Stomach (tissue), 4 donors: ENCODE measurements around the gene BCAS3.

ENCODE experiments used
- EP300 ChIP-seq: sonication (generic); formaldehyde crosslinking; IDR thresholded peaks from one replicate; pipeline ENCODE4 v1.6.1; 2017; ENCODE audit warnings: antibody characterized with exemption
- POLR2A ChIP-seq, 4 donors: fragments of 450-650 bp; IDR thresholded peaks; one replicate each; pipeline ENCODE4 v1.6.1; 2016; ENCODE audit warnings: antibody characterized with exemption in 4 of 4, control low read depth in 2 of 4, mild to moderate bottlenecking in 1 of 4, moderate library complexity in 1 of 4
- POLR2AphosphoS5 ChIP-seq, 3 donors: sonication (generic); formaldehyde crosslinking; IDR thresholded peaks; one replicate each; pipeline ENCODE4 v1.6.1; 2016; ENCODE audit warnings: antibody characterized with exemption in 3 of 3
- TF ChIP-seq, protein P1 (sequence below), 7 experiments: fragments of 450-650 bp in 4 of 7; fragments of 200-600 bp in 3 of 7; sonication (generic) in 3 of 7; IDR thresholded peaks; one replicate each; pipeline ENCODE4 v1.5.1; 2016 to 2019; ENCODE audit warnings: antibody characterized with exemption in 7 of 7, control low read depth in 2 of 7, mild to moderate bottlenecking in 1 of 7

DNA sequence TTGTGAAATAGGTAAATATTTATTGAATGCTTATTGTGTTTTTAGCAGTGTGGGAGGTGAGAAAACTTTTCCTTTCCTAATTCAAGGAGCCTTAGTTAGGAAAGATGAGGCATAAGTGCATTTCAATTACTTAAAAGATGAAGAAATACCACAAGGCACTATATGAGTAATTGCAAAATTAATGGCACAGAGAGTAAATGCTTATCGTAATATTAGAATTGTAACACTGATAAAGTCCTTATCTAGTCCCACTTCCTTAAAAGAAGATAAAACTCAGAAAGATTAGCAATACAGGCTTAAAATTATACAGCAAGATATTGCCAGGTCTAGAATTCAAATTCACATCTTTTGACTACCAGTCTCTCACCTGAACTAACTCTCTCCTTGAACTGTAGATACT is 489.4 kb downstream of the BCAS3 start:
- TF ChIP-seq POLR2A (IDR thresholded peaks at IDR 0.05) = no peak
- TF ChIP-seq EP300 = no peak
- TF ChIP-seq, protein P1, sequence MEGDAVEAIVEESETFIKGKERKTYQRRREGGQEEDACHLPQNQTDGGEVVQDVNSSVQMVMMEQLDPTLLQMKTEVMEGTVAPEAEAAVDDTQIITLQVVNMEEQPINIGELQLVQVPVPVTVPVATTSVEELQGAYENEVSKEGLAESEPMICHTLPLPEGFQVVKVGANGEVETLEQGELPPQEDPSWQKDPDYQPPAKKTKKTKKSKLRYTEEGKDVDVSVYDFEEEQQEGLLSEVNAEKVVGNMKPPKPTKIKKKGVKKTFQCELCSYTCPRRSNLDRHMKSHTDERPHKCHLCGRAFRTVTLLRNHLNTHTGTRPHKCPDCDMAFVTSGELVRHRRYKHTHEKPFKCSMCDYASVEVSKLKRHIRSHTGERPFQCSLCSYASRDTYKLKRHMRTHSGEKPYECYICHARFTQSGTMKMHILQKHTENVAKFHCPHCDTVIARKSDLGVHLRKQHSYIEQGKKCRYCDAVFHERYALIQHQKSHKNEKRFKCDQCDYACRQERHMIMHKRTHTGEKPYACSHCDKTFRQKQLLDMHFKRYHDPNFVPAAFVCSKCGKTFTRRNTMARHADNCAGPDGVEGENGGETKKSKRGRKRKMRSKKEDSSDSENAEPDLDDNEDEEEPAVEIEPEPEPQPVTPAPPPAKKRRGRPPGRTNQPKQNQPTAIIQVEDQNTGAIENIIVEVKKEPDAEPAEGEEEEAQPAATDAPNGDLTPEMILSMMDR (IDR thresholded peaks at IDR 0.05) = no peak
- no peak for TF ChIP-seq POLR2AphosphoS5 (IDR thresholded peaks at IDR 0.05)
